NCI-H345 treated with DMSO at 0.1 percent for 48 hours (cell line): Measurements from ENCODE around the gene ADGRG3.
"Not testable (repeated sequence)": the region's sequence is repeated elsewhere in the genome, so short reads cannot be mapped to it uniquely, and the experiment has no call there.

Source experiments
- DNase-seq: peaks from one replicate; lab custom pipeline; 2025; ENCODE audit not compliant: unreplicated experiment; lab: John Stamatoyannopoulos, UW

Gene ADGRG3

DNA sequence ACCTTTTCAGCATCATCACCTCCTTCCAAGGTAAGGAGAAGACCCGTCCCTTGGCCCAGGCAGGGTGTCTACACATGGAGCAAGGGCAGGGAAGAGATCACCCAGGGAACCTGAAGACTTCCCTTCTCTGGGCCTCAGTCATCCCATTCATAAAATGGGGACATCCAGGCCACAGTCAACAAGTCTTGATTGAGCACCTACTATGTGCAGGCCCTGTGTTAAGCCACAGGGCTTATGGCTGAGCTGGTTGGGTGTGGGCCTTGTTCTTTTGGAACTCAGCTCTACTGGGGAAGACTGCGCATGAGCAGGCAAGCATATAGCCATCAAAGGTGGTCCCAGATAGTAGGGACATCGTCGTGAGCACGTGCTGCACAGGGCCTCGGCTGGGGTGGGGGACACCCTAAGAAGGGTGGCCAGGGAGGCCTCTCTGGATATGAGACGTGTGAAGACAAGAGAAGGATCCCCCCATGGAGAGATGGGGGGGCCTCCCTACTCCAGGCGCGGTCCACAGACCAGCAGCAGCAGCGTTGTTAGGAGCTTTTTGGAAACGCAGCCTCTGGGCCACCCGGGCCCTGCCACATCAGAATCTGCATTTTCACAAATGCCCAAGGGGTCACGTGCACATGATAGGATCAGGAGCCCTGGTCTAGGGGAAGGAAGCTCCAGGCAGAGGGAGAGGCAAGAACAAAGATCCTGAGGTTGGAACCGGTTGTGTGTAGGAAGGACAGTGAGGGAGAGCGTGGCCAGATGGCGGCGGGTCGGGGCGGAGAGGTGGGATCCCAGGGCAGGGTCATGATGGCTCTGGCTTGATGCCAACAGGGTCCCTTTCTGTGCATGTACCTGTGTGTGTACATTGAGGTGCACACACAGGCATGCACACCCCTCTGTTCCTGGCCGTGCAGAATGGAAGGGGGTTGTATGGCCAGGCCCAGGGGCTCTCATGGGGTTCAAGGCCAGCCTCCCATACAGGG, 5.9 kb upstream of the ADGRG3 start:
- no peak for DNase-seq

GRCh38 chr16:57663436-57663835, 4.7 kb upstream of the ADGRG3 start:
- no peak for DNase-seq

DNA sequence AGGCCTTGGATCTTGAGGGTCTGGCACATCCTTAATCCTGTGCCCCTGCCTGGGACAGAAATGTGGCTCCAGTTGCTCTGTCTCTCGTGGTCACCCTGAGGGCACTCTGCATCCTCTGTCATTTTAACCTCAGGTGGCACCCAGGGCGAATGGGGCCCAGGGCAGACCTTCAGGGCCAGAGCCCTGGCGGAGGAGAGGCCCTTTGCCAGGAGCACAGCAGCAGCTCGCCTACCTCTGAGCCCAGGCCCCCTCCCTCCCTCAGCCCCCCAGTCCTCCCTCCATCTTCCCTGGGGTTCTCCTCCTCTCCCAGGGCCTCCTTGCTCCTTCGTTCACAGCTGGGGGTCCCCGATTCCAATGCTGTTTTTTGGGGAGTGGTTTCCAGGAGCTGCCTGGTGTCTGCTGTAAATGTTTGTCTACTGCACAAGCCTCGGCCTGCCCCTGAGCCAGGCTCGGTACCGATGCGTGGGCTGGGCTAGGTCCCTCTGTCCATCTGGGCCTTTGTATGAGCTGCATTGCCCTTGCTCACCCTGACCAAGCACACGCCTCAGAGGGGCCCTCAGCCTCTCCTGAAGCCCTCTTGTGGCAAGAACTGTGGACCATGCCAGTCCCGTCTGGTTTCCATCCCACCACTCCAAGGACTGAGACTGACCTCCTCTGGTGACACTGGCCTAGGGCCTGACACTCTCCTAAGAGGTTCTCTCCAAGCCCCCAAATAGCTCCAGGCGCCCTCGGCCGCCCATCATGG, 4.0 kb upstream of the ADGRG3 start:
- no peak for DNase-seq

DNA sequence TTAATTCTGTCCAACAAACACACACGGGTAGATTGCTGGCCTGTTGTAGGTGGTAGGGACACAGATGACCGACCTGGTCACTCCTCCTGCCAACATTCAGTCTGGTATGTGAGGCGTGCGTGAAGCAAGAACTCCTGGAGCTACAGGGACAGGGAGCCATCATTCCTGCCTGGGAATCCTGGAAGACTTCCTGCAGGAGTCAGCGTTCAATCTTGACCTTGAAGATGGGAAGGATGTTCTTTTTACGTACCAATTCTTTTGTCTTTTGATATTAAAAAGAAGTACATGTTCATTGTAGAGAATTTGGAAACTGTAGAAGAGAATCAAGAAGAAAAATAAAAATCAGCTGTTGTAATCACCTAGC, 3.5 kb upstream of the ADGRG3 start:
- no peak for DNase-seq

- no peak for DNase-seq
These were observed 2.6 kb upstream of the ADGRG3 start for GRCh38 chr16:57665541-57665940.

DNA sequence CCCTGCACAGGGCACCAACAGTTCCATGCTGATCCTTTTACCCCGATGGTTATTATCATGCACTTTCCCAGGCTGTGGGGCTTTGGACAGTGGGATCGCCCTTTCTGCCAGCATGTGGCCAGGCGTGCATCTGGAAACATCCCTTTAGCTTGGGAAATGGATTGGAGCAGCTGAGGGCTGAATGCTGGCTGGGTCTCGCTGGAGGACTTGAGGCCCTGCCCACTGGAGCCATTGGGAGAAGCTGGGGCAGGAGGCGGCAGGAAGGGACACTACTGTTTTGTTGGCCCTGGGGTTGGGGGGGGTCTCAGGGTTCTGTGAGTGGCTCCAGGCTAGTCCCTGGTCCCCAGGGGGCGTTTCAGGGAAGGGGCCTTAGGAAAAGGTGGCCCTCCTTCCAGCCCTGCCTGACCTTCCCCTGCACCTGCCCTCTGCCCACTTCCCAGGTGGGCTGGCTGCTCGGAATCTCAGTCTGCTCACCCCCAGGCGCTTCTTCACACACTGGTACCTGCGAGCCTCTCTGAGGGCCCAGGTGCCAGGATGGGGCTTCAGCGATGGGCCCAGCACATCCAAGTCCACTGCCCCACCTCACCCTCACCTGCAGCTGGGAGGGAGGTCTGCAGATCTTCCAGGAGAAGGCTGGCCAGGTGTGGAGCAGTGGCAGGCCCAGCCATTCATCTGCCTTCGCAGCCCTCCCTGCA, 1.6 kb upstream of the ADGRG3 start:
- no peak for DNase-seq

- DNase-seq, result no peak
These were observed 1.0 kb upstream of the ADGRG3 start for GRCh38 chr16:57667048-57667525.

DNA sequence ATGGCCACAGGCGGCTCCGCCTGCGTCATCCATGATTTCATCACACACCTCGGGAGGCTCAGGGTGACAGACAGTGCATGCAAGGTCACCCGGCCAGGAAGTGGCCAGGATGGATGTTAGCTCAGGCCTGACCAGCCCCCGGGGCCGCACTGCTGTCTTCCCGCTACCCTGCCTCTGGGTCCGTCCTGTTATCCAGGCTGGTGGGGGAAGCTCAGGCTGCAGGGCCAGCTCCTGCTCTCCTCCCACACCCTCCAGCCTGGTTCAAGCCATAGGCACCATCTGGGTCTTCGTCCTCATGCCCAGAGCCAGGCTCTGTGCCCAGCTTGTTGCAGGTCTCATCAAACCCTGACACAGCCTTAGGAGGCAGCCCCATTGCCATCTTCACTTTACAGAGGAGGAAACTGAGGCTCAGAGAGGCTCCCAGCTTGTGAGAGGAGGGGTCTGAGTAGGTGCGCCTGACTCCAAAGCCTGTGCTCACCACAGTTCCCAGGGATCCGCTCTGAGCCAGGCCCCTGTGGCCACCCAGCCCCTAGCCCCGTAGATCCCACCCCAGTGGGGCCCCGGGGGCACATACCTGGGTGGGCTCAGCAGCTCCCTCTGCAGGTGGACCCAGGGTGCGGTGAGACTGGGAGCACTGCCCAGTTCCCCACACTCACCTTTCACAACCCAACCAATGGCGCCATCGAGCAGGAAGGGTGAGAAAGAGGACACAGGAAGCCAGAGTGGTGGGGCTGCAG, 412 bp upstream of the ADGRG3 start:
- DNase-seq, result no peak

DNA sequence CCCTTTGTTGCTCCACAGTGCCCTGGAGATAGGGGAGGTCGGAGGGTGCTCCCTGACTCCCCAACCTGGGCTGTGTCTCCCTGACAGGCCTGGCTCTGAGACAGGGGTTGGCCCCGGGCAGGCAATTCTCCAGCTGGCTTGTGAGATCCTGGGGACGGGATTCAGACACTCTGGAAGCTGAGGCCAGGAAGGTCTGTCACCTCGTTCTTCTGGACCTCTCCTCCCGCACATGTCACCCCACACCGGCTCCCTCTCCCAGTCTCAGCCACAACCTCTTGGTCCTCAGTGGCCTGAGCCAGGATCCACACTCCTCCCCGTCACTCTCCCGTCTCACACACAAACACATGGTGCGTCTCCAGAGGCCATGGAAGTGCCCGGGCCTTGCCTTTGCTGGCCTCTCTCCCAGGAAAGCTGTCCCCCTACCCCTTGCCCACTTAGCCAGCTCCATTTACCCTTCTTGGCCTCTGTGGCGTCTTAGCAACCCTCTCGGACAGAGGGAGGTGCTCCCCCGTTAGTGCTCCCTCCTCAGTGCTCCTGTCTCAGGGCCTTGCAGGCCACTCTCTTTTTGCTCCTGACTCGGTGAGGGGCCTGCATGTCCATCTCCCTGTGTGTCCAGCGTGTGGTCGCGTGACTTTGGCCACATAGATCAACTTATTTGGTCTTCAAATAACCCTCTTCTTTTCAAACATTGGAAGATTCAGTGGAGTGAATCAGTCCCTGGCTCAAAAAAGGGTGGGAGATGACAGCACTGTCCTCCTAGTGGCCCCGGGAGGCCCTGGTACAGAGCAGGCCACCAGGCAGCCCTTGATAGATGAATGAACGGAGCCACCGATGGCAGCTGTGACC, 747 bp downstream of the ADGRG3 start:
- no peak for DNase-seq

DNA sequence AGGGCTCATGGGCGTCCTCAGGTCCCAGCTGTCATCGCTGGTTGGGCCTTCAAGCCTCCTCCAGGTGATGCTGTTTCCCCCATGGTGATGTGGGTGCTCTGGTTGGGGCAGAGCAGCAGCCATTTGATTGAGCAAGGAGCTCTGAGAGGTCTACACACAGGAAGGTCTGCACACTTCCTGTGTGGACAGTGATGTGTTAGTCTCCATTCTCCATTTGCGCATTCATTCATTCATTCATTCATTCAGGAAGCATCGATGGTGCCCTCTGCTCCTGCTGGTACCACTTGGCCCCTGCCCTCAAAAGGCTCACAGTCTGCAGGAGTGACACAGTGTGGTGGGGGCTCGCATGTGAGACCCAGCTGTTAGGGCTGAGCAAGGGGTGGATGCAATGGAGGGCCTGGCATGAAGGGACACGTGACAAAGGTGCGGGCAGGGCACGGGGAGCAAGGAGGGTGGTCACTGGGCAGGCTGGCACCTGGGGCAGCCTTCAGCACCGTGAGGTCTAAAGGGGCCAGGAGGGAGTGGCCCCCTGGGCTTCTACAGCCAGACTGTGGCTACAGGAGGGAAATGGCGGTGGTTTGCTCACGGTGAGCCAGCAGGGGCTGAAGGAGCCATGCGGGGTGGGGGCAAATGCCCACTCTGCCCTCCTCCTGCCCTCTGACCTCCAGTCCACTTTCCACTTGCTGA, 1.5 kb downstream of the ADGRG3 start:
- DNase-seq, result no peak

DNA sequence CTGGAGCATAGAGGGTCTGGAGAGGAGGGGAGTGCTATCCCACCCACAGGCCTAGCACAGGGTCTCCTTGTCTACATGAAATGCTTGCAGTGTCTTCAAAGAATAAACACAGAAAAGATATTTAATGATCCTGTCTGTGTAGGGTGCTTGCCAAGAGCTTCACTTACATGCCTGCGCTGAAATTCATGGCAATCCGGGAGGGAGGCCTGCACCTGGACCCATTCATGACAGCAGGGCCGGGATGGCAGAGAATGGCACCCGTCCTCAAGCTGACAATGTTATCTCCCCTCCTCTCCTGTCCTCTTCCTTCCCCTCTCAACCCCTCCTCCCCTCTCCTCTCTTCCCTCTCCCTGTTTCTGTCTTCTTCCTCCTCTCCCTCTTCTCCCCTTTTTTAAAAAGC, 2.1 kb downstream of the ADGRG3 start:
- no peak for DNase-seq

DNA sequence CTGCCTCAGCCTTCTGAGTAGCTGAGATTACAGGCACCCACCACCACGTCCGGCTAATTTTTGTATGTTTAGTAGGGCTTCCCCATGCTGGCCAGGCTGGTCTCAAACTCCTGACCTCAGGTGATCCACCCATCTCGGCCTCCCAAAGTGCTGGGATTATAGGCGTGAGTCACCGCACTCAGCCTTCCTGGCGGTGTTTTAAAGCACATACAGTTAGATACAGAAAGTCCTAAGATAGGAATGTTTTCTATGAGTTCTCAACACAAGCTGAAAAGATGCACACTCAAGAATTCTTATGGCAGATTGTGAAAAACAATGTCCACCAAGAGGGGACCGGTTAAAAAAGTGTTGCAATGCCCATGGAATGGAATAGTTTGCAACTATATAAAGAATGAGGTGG, 3.3 kb downstream of the ADGRG3 start:
- DNase-seq, result not testable (repeated sequence)

DNA sequence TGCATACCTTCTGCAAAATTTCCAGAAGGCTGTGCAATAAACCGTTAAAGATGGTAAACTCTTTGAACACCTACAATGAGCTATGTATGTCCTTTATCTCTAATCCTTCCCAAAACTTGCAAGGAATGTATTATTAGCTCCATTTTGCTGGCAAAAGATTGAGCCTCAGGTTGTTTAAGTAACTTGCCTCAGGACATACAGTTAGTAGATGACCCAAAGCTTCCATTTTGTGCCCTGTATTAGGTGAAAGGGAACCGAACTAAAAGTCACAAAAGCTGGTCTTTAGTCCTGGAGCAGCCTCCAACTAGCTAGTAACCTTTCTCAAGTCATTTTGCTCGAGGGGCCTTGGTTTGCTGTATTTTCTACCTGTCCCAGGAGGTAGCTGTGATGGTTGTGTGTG, 4.3 kb downstream of the ADGRG3 start:
- DNase-seq, result no peak

DNA sequence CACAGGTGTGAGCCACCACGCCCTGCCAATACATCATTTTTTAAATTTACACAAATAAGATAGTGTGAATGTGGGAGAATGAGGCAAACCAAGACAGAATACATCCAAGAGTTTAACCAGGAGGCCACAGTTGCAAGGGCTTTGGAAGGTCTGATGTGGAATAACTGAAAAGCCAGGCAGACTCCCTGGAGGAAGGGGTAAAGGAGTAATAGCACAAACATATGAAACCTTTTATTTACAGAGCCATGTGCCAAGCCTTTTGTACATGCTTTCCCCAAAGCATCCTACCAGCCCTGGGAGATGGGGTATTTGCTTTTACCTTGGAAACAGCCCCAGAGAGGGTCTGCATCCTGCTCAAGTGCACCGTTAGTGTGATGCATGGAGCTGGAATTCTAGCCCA, 4.7 kb downstream of the ADGRG3 start:
- DNase-seq, result no peak

- DNase-seq, result no peak
These were observed 7.8 kb downstream of the ADGRG3 start for GRCh38 chr16:57675741-57676551.

DNA sequence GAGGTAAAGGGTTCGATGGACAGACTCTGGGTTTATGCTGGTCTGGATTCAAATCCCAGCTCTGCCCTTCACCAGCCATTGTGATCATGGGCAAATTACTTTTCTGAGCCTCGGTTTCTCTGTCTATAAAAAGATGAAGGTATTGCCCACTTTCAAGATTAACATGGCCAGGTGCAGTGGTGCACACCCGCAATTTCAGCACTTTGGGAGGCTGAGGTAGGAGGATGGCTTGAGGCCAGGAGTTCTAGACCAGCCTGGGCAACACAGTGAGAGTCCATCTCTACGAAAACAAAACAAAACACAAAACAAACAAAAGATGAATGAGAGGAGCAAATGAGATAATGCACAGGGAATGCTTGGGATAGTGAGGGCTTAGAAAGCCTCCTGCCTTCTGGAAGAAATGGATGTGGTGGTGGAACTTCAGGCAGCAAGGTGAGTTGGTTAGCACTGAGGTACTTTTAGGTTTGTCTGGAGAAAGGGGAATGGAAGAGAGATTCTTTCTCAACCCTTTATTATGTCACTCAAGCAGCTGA, 8.5 kb downstream of the ADGRG3 start:
- DNase-seq, result no peak

GRCh38 chr16:57677622-57678369, 9.7 kb downstream of the ADGRG3 start:
- DNase-seq, result no peak

GRCh38 chr16:57679016-57679415, 10.9 kb downstream of the ADGRG3 start:
- DNase-seq, result no peak
